Fibroblast of skin of right quadriceps (primary cell): ENCODE results near the gene RTEL1.
A peak's percentile ranks its signal among the peaks of the same experiment; 100 is the strongest.

ENCODE experiments used
- DNase-seq: peaks from one replicate; pipeline ENCODE4 v3.0.0-alpha.2; 2013

The RTEL1 gene

GRCh38 chr20:63690003-63690897 is 32.1 kb downstream of the RTEL1 start:
- no peak for DNase-seq

DNA sequence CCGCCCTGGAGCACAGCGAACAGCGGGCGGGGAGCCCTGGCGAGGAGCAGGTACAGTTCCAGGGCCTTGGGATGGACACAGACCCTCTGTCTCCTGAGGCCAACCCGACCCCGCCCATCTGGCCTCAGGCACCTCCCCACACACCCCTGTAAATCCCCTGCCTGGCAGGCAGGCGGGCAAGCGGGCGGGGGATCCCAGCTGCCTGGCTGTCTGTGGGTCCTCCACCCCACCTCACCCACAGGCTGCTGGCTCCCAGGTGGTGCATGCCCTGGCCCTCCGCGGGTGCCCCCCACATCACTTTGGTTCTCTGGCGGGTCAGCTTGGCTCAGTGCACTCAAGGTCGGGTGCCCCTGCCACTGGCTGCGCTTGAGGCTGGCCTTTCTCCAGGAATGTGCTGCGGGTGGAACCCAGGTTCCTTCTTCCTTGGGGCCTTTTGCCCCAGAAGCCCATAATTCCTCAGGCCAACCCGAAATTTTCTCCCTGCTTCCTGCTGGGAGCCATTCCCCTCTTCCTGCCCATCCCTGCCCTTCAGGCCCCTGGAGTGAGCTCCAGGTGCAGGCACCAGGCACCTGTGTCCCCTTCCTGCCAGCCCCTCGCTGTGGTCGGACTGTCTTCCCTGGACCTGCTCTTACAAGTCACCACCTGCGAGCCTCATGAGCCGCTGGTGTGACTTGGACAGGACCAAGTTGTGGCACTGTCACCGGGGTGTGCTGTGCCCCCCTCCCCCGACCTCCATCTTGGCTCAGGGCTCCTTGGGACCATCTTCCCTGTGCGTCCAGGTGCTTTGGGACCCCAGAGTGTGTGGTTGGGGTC is 33.0 kb downstream of the RTEL1 start:
- DNase-seq, result no peak

GRCh38 chr20:63691711-63692435 is 33.8 kb downstream of the RTEL1 start:
- no peak for DNase-seq

- DNase-seq, result no peak
Observed at GRCh38 chr20:63692436-63693082, 34.4 kb downstream of the RTEL1 start.

DNA sequence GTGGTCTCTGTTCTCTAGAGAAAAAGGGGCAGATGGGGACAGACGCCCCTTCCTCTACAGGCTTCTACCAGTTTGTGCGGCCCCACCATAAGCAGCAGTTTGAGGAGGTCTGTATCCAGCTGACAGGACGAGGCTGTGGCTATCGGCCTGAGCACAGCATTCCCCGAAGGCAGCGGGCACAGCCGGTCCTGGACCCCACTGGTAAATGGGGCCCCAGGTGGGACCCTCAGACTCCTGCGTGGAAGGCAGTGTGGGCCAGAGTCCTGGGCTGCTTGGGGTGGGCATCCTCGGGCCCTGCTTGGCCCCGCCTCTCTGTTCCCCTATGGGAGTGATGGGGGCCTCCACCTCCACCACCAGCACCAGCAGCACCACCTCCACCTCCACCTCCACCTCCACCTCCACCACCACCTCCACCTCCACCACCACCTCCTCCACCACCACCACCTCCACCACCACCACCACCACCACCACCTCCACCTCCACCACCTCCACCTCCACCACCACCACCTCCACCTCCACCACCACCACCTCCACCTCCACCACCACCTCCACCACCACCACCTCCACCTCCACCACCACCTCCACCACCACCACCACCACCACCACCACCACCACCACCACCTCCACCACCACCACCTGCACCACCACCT is 35.1 kb downstream of the RTEL1 start:
- DNase-seq, result no peak

- no peak for DNase-seq
Observed at GRCh38 chr20:63693733-63694583, 35.8 kb downstream of the RTEL1 start.

DNA sequence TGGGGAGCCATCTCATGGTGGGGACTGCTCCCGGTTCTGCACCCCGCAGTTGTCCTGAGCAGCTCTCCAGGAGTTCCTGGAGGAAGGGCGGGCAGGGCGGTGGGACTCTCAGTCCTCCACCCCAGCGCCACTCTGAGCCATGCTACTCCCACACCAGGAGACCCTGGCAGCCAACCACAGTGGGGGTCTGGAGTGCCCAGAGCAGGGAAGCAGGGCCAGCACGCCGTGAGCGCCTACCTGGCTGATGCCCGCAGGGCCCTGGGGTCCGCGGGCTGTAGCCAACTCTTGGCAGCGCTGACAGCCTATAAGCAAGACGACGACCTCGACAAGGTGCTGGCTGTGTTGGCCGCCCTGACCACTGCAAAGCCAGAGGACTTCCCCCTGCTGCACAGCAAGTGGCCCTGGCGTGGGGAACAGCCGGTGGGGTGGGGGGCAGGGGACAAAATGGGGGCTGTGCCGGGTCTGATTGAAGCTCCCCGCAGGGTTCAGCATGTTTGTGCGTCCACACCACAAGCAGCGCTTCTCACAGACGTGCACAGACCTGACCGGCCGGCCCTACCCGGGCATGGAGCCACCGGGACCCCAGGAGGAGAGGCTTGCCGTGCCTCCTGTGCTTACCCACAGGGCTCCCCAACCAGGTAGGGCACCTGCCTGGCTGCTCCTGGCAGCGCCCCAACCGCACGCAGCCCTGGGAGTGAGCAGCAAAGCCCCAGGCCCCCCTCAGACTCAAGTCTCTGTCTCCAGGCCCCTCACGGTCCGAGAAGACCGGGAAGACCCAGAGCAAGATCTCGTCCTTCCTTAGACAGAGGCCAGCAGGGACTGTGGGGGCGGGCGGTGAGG is 36.7 kb downstream of the RTEL1 start:
- no peak for DNase-seq

GRCh38 chr20:63695424-63696305 is 37.6 kb downstream of the RTEL1 start:
- DNase-seq, result no peak

DNA sequence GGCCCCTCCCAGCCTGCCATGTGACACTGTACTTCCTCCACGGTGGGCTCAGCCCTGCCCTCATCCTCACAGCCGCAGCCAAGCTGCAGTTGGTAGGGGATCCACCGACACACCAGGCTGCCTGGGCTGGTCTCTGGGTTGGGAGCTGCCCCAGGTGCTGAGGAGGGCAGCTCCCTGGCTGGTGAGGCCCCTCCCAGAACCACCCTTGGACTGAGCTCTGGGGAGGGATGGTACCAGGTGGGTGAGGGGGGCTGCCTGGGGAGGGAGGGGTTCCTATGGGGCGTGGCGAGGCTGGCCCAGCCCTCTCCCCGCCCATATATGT is 38.2 kb downstream of the RTEL1 start:
- peak; percentile 28 for DNase-seq

- no peak for DNase-seq
Observed at GRCh38 chr20:63696628-63697356, 38.7 kb downstream of the RTEL1 start, which contains the start of gene TNFRSF6B. TNFRSF6B (plus strand) TSS chr20:63696652; CDS start chr20:63696768, 116 bp downstream.

GRCh38 chr20:63697357-63697867 is 39.3 kb downstream of the RTEL1 start:
- no peak for DNase-seq

DNA sequence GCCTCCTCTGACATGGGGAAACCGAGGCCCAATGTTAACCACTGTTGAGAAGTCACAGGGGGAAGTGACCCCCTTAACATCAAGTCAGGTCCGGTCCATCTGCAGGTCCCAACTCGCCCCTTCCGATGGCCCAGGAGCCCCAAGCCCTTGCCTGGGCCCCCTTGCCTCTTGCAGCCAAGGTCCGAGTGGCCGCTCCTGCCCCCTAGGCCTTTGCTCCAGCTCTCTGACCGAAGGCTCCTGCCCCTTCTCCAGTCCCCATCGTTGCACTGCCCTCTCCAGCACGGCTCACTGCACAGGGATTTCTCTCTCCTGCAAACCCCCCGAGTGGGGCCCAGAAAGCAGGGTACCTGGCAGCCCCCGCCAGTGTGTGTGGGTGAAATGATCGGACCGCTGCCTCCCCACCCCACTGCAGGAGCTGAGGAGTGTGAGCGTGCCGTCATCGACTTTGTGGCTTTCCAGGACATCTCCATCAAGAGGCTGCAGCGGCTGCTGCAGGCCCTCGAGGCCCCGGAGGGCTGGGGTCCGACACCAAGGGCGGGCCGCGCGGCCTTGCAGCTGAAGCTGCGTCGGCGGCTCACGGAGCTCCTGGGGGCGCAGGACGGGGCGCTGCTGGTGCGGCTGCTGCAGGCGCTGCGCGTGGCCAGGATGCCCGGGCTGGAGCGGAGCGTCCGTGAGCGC is 39.9 kb downstream of the RTEL1 start:
- DNase-seq, result no peak

- DNase-seq, result peak; percentile 88
Observed at GRCh38 chr20:63698739-63699465, 40.8 kb downstream of the RTEL1 start.

DNA sequence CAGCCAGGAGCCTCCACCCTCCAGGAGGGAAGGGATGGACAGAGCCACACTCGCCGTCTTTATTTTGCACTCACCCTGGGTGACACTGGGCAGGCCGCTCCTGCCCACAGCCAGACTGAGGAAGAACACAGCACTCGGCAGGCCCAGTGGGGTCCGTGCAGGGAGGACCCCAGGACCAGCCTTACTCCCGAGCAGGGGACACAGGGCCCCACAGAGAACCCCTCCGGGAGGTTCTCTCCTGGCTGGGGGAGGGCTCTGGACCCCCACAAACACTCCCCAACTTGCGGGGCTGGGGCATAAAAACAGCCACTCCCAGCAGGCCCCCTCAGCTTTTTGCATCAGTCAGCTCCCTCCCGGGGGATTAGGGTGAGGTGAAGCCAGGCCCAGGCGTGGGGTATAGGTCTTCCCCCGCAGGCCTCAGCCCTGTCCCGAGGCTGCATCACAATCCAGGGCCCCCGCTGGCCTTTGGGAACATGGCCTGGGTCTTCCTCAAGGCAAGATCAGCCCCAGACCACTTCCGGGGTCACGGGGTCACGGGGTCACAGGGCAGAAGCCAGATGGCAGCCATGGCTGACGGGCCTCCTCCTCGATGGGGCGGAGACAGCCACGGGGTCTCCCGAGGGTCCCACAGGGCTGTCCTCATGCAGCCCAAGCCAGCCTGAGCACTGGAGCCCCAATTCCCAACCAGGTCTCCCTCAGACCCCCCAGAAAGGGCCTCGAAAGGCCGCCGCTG is 41.5 kb downstream of the RTEL1 start:
- DNase-seq, result no peak

GRCh38 chr20:63700199-63701050 is 42.3 kb downstream of the RTEL1 start:
- no peak for DNase-seq

DNA sequence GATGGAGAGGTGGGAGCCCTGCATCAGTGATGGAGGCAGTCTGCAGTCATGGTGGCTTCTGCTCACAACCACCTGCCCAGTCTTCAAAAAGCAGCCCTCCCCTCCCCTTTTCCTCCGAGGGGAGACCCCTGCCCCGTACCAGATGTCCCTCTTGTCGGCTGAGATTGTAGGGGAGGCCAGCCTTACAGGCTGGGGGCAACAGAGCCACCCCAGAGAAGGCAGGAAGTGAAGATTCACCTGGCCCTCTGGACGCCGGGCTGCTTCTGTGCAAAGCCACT is 42.9 kb downstream of the RTEL1 start:
- DNase-seq, result no peak
